Measurements from ENCODE around the gene MYOF.
"Not testable (repeated sequence)": the region's sequence is repeated elsewhere in the genome, so short reads cannot be mapped to it uniquely, and the experiment has no call there.

MYOF gene

GRCh38 chr10:93422118-93422517 is 60.0 kb downstream of the MYOF start:
- no peak for DNase-seq

GRCh38 chr10:93420944-93421825 is 60.9 kb downstream of the MYOF start:
- no peak for DNase-seq

GRCh38 chr10:93420091-93420490 is 62.0 kb downstream of the MYOF start:
- DNase-seq = peak in 1 of 3 experiments; percentile 43

GRCh38 chr10:93419016-93419415 is 63.1 kb downstream of the MYOF start:
- DNase-seq = not testable (repeated sequence)

GRCh38 chr10:93417921-93418320 is 64.2 kb downstream of the MYOF start:
- DNase-seq = no peak

GRCh38 chr10:93417266-93417665 is 64.9 kb downstream of the MYOF start:
- no peak for DNase-seq

GRCh38 chr10:93416824-93417223 is 65.3 kb downstream of the MYOF start:
- no peak for DNase-seq

- no peak for DNase-seq
Measured at GRCh38 chr10:93415693-93416092, 66.4 kb downstream of the MYOF start.

- no peak for DNase-seq
Measured at GRCh38 chr10:93413252-93413689, 68.9 kb downstream of the MYOF start.

GRCh38 chr10:93412801-93413200 is 69.3 kb downstream of the MYOF start:
- peak in 1 of 3 experiments; percentile 29 for DNase-seq

- DNase-seq = no peak
Measured at GRCh38 chr10:93410697-93411348, 71.3 kb downstream of the MYOF start.

- DNase-seq = no peak
Measured at GRCh38 chr10:93408783-93409182, 73.4 kb downstream of the MYOF start.

- DNase-seq = no peak
Measured at GRCh38 chr10:93406364-93407145, 75.6 kb downstream of the MYOF start.

GRCh38 chr10:93404048-93404354 is 78.1 kb downstream of the MYOF start:
- DNase-seq = peak in 1 of 3 experiments; percentile 14

- DNase-seq = no peak
Measured at GRCh38 chr10:93403152-93404047, 78.7 kb downstream of the MYOF start.

- no peak for DNase-seq
Measured at GRCh38 chr10:93402192-93402591, 79.9 kb downstream of the MYOF start.

- DNase-seq = no peak
Measured at GRCh38 chr10:93398528-93398927, 83.6 kb downstream of the MYOF start.

- DNase-seq = no peak
Measured at GRCh38 chr10:93397020-93397419, 85.1 kb downstream of the MYOF start.

GRCh38 chr10:93393211-93393610 is 88.9 kb downstream of the MYOF start:
- DNase-seq = no peak

GRCh38 chr10:93392121-93392520 is 90.0 kb downstream of the MYOF start:
- DNase-seq = peak in 1 of 3 experiments; percentile 15

GRCh38 chr10:93390306-93391090 is 91.6 kb downstream of the MYOF start:
- DNase-seq = no peak

Measured in NCI-H1417 (cell line).